ENCODE data around the gene MRPS6. TPM values are rescaled to one million over a fixed set of nuclear protein-coding genes. Genes with fewer than 3 reads are reported as not detected.

MRPS6 gene
- total and polyA plus RNA-seq, 10 of the 15 experiments (the other 5 are each of a cell fraction or from before 2014, with no cell fraction given), result 32.5 to 232 (median 90.3) TPM

- Histone ChIP-seq H3K27ac (ENCODE audit: control insufficient read depth, insufficient read depth) (no peak overlapping the region), H3K79me2 (ENCODE audit: control insufficient read depth, insufficient read depth, low read length) (peaks cover 21% of the 10 kb centered on the region), H3K9me3 (replicated peaks; ENCODE audit: control insufficient read depth, insufficient read depth, low read length) (no peaks in the 10 kb centered on the region), H3K4me1 (ENCODE audit: control insufficient read depth, insufficient read depth, low read length) (peaks cover 7% of the 10 kb centered on the region; the same call in 1 of the 2 replicates), H3K4me2 (ENCODE audit: control insufficient read depth, insufficient read depth) (no peak overlapping the region), H3K27me3 (replicated peaks in 1 of 2; ENCODE audit: control insufficient read depth in 2 of 2, insufficient read depth in 2 of 2, low read length in 1 of 2) (no peaks in the 10 kb centered on the region), H3K9ac (ENCODE audit: control insufficient read depth, insufficient read depth, low read length) (no peak overlapping the region), H3K36me3 (ENCODE audit: control insufficient read depth in 2 of 2, insufficient read depth in 2 of 2, low read length in 1 of 2) (peaks cover 0 to 4% of the 10 kb centered on the region in 2 experiments), H4K20me1 (ENCODE audit: control insufficient read depth, insufficient read depth) (no peaks in the 10 kb centered on the region), H3K4me3 (no peak overlapping the region), H2AFZ (ENCODE audit: control insufficient read depth, low read depth, low read length) (no peak overlapping the region)
- FAIRE-seq, result no peak
- no peak for DNase-seq (ENCODE audit: low read depth, low spot score)
- ChIA-PET SMC1A (ENCODE audit: uncharacterized antibody, unreplicated experiment) (interaction anchor here (0.6 to 2.7 kb wide), 15 partner anchors 8 to 254 kb away, joined by 3 to 13 read pairs (median 4); no protein-coding TSS in a partner anchor), CTCF (interaction anchor here (0.8 to 2.9 kb wide), 6 partner anchors 9 to 247 kb away, joined by 3 to 16 read pairs (median 6); no protein-coding TSS in a partner anchor), POLR2A (interaction anchor here (1.4 kb wide), 1 partner anchor 8 kb away, joined by 4 read pairs; no protein-coding TSS in a partner anchor), RAD21 (ENCODE audit: unreplicated experiment) (interaction anchor here (0.7 to 1.8 kb wide), 6 partner anchors 8 to 177 kb away, joined by 3 to 5 read pairs (median 4); no protein-coding TSS in a partner anchor)
- BruUV-seq (replicated peaks), result no TSS peak
- in situ Hi-C loops (cut with MboI) (no loop called here), intact Hi-C loops (cut with micrococcal nuclease; ENCODE audit: unreplicated experiment) (no loop called here)
- no peak for TF ChIP-seq SP1 (IDR thresholded peaks at IDR 0.05; ENCODE audit: low read depth, low read length)
- TF ChIP-seq YBX1 (IDR thresholded peaks at IDR 0.05), result no peak
- 58% methylated on average over 4 of the region's 4 CpGs for WGBS (ENCODE audit: insufficient coverage, insufficient replicate concordance, low lambda C conversion rate, missing lambda C conversion rate)
- ATAC-seq, result no peak
Observed at GRCh38 chr21:34100790-34101189, 27.4 kb downstream of the MRPS6 start.

GRCh38 chr21:34105947-34106541, 32.7 kb downstream of the MRPS6 start:
- ChIA-PET CTCF (no interaction called here), POLR2A (no interaction called here), RAD21 (ENCODE audit: unreplicated experiment) (no interaction called here), SMC1A (ENCODE audit: uncharacterized antibody, unreplicated experiment) (interaction anchor here (0.6 kb wide), 1 partner anchor 63 kb away, joined by 3 read pairs; no protein-coding TSS in a partner anchor)
- no peak for DNase-seq (ENCODE audit: low read depth, low spot score)
- Histone ChIP-seq H3K4me1 (ENCODE audit: control insufficient read depth, insufficient read depth, low read length) (no peaks in the 10 kb centered on the region), H3K9me3 (replicated peaks; ENCODE audit: control insufficient read depth, insufficient read depth, low read length) (no peaks in the 10 kb centered on the region), H3K27me3 (replicated peaks in 1 of 2; ENCODE audit: control insufficient read depth in 2 of 2, insufficient read depth in 2 of 2, low read length in 1 of 2) (no peaks in the 10 kb centered on the region), H3K4me3 (no peak overlapping the region), H3K4me2 (ENCODE audit: control insufficient read depth, insufficient read depth) (no peak overlapping the region), H2AFZ (ENCODE audit: control insufficient read depth, low read depth, low read length) (no peak overlapping the region), H3K36me3 (ENCODE audit: control insufficient read depth in 2 of 2, insufficient read depth in 2 of 2, low read length in 1 of 2) (no peaks in the 10 kb centered on the region), H3K9ac (ENCODE audit: control insufficient read depth, insufficient read depth, low read length) (no peak overlapping the region), H4K20me1 (ENCODE audit: control insufficient read depth, insufficient read depth) (no peaks in the 10 kb centered on the region), H3K27ac (ENCODE audit: control insufficient read depth, insufficient read depth) (no peak overlapping the region), H3K79me2 (ENCODE audit: control insufficient read depth, insufficient read depth, low read length) (peaks cover 2% of the 10 kb centered on the region; the same call in 1 of the 2 replicates)
- intact Hi-C loops (cut with micrococcal nuclease; ENCODE audit: unreplicated experiment), result no loop called here
- no peak for FAIRE-seq
- ATAC-seq, result no peak
- TF ChIP-seq ESRRA (IDR thresholded peaks at IDR 0.05; ENCODE audit: low read length), result no peak
- no peak for TF ChIP-seq IRF3 (IDR thresholded peaks at IDR 0.05)
- in situ Hi-C loops (cut with MboI), result no loop called here
- no TSS peak for BruUV-seq (replicated peaks)

Measured in GM12878 (cell line).